ENCODE results near the gene CHRND. TPM values are rescaled to one million over a fixed set of nuclear protein-coding genes. Genes with fewer than 3 reads are reported as not detected.

The CHRND gene
- total RNA-seq, 4 donors from 2014 or later, result not detected

- Histone ChIP-seq H3K9me3 (no peaks in the 10 kb centered on the region), H3K36me3 (no peaks in the 10 kb centered on the region), H3K4me3 (peak within 1 kb of the TSS in 3 of 4 donors; percentile 6 to 32 (median 14)), H3K27me3 (peaks cover 0 to 30% of the 10 kb centered on the region in 2 donors), H3K27ac (no peak within 1 kb of the TSS), H3K4me1 (peaks cover 0 to 20% (median 9%) of the 10 kb centered on the region in 4 donors)
- TF ChIP-seq CTCF (IDR thresholded peaks at IDR 0.05), result no peak
- TF ChIP-seq POLR2A (IDR thresholded peaks at IDR 0.05), result no peak
- DNase-seq, result peak in 1 of 3 donors; percentile 42
Observed at GRCh38 chr2:232487385-232488096, 38.4 kb upstream of the CHRND start, which contains the start of gene ECEL1. Gene ECEL1, minus strand, starts transcription at chr2:232487834. Its CDS starts 1,181 bp downstream, at chr2:232486653.

GRCh38 chr2:232488097-232488711 is 37.8 kb upstream of the CHRND start:
- H3K4me3 ChIP-seq, result no peak overlapping the region
- TF ChIP-seq POLR2A (IDR thresholded peaks at IDR 0.05), result no peak
- no peak for TF ChIP-seq CTCF (IDR thresholded peaks at IDR 0.05)
- no peak overlapping the region for H3K27ac ChIP-seq
- peaks cover 0 to 20% (median 9%) of the 10 kb centered on the region in 4 donors for H3K4me1 ChIP-seq
- H3K9me3 ChIP-seq, result no peaks in the 10 kb centered on the region
- H3K27me3 ChIP-seq, result peaks cover 0 to 30% of the 10 kb centered on the region in 2 donors
- H3K36me3 ChIP-seq, result no peaks in the 10 kb centered on the region
- peak in 1 of 3 donors; percentile 32 for DNase-seq

- no peak overlapping the region for H3K4me3 ChIP-seq
- H3K4me1 ChIP-seq, result peaks cover 0 to 20% (median 9%) of the 10 kb centered on the region in 4 donors
- peaks cover 0 to 30% of the 10 kb centered on the region in 2 donors for H3K27me3 ChIP-seq
- H3K27ac ChIP-seq, result no peak overlapping the region
- no peaks in the 10 kb centered on the region for H3K36me3 ChIP-seq
- DNase-seq, result peak in 1 of 3 donors; percentile 25
- no peak for TF ChIP-seq CTCF (IDR thresholded peaks at IDR 0.05)
- no peak for TF ChIP-seq POLR2A (IDR thresholded peaks at IDR 0.05)
- H3K9me3 ChIP-seq, result no peaks in the 10 kb centered on the region
Observed at GRCh38 chr2:232488721-232489300, 37.1 kb upstream of the CHRND start.

- H3K4me3 ChIP-seq, result no peak overlapping the region
- no peaks in the 10 kb centered on the region for H3K36me3 ChIP-seq
- DNase-seq, result peak in 1 of 3 donors; percentile 38
- peaks cover 0 to 29% of the 10 kb centered on the region in 2 donors for H3K27me3 ChIP-seq
- no peaks in the 10 kb centered on the region for H3K9me3 ChIP-seq
- no peak overlapping the region for H3K27ac ChIP-seq
- peaks cover 0 to 20% (median 9%) of the 10 kb centered on the region in 4 donors for H3K4me1 ChIP-seq
- no peak for TF ChIP-seq POLR2A (IDR thresholded peaks at IDR 0.05)
- TF ChIP-seq CTCF (IDR thresholded peaks at IDR 0.05), result no peak
Observed at GRCh38 chr2:232489516-232490220, 36.3 kb upstream of the CHRND start.
